Naive B cell (primary cell): ENCODE measurements around the gene ACTR3. TPM values are rescaled to one million over a fixed set of nuclear protein-coding genes. Genes with fewer than 3 reads are reported as not detected.
A peak's percentile ranks its signal among the peaks of the same experiment; 100 is the strongest.

ENCODE experiments used
- ATAC-seq, 2 donors: fragments of 150-1000 bp; cut with Tn5 transposase; 2 replicates each; pipeline ENCODE4 v1.10.0; 2021; ENCODE audit warnings: low read depth in 2 of 2, mild to moderate bottlenecking in 2 of 2, moderate library complexity in 2 of 2
- DNase-seq: peaks from one replicate; pipeline ENCODE4 v3.0.0; 2022
- H3K27ac Mint-ChIP-seq, 6 donors: one replicate each; pipeline ENCODE4 v1.8.0; 2020 to 2022; ENCODE audit warnings: mild to moderate bottlenecking in 6 of 6, mixed read lengths in 6 of 6, moderate library complexity in 5 of 6, inconsistent platforms in 2 of 6
- H3K27me3 Mint-ChIP-seq, 3 donors: one replicate each; pipeline ENCODE4 v1.8.0; 2021 to 2022; ENCODE audit warnings: mixed read lengths in 3 of 3, mild to moderate bottlenecking in 1 of 3
- H3K36me3 Mint-ChIP-seq, 2 donors: one replicate each; pipeline ENCODE4 v1.8.0; 2020 to 2022; ENCODE audit warnings: mixed read lengths in 2 of 2, inconsistent platforms in 1 of 2, mild to moderate bottlenecking in 1 of 2
- H3K4me1 Mint-ChIP-seq, 3 donors: one replicate each; pipeline ENCODE4 v1.8.0; 2020 to 2022; ENCODE audit warnings: mixed read lengths in 3 of 3, inconsistent platforms in 1 of 3, mild to moderate bottlenecking in 1 of 3, moderate library complexity in 1 of 3
- H3K4me3 Mint-ChIP-seq, 8 donors: one replicate each; pipeline ENCODE4 v1.8.0; 2020 to 2022; ENCODE audit warnings: mild to moderate bottlenecking in 8 of 8, mixed read lengths in 8 of 8, moderate library complexity in 8 of 8, inconsistent platforms in 2 of 8
- H3K9me3 Mint-ChIP-seq, 7 donors: one replicate each; pipeline ENCODE4 v1.8.0; 2020 to 2022; ENCODE audit warnings: mixed read lengths in 7 of 7, mild to moderate bottlenecking in 5 of 7, inconsistent platforms in 2 of 7, moderate library complexity in 1 of 7
- polyA plus RNA-seq, 6 donors: library from polyadenylated mRNA; unstranded; fragments of 300-500 nt; fragmentation: Illumina TruSeq; gene quantifications; one replicate each; pipeline ENCODE4 v1.2.3, GENCODE V29; 2021; ENCODE audit warnings: low read depth in 6 of 6

ACTR3 gene
- polyA plus RNA-seq, 6 donors from 2014 or later = 434 to 548 (median 492) TPM

DNA sequence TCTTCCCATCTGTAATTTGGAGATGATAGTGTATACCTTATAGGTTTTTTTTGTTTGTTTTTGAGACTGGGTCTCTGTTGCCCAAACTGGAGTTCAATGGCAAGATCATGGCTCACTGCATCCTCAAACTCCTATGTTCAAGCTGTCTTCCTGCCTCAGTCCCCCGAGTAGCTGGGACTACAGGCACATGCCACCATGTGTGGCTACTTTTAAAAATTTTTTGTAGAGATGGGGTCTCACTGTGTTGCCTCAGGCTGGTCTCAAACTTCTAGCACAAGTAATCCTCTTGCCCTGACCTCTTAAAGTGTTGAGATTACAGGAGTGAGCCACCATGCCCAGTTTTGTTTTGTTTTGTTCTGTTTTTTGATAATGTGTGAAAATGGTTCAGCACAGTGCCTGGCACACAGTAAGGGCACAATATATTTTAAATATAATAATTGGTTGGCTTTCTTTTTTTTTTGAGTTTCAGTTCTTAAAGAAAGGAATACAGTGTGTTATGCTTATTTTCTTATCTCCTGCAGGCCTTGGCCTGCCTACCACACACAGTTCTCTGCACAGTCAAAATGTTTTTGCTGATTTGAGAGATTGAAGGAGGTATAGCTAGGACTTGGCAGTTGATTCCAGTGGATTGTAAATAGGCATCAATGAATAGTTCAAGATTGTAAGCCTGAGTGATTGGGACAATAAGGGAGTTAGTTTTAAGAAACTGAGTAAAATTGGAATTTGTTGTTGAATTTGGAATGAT is 6.1 kb downstream of the ACTR3 start:
- ATAC-seq (no peak), DNase-seq (no peak)
- Mint-ChIP-seq H3K9me3 (no peaks in the 10 kb centered on the region), H3K27ac (peak overlapping the region in 5 of 6 donors; percentile 54 to 94 (median 81)), H3K27me3 (no peaks in the 10 kb centered on the region), H3K4me1 (peaks cover 75 to 89% (median 83%) of the 10 kb centered on the region in 3 donors), H3K36me3 (peaks cover 7 to 8% of the 10 kb centered on the region in 2 donors), H3K4me3 (peak overlapping the region; percentile 63 to 96 (median 76))

DNA sequence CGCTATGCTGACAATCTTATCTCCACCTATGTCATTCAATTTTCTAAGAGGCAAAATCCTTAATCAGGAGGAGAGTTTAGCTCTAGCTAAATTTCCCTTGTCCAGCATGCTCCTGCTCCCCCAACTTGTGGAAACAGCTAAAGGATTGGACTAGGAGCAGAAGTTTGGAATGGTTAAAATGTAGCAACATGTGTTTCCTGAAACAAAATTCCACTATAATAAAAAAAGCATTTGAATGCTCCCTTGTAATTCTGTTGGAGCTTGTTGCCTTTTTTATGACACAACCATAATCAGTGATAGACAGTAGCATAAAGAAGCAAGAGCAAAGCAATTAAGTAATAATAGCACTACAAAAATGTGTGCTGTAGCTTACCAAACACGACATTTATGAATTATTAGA is 6.9 kb downstream of the ACTR3 start:
- Mint-ChIP-seq H3K9me3 (no peaks in the 10 kb centered on the region), H3K27me3 (no peaks in the 10 kb centered on the region), H3K27ac (peak overlapping the region in 2 of 6 donors; percentile 84 to 94), H3K4me1 (peaks cover 78 to 95% (median 82%) of the 10 kb centered on the region in 3 donors), H3K36me3 (peaks cover 5 to 8% of the 10 kb centered on the region in 2 donors), H3K4me3 (peak overlapping the region in 4 of 8 donors; percentile 20 to 93 (median 54))
- ATAC-seq (no peak), DNase-seq (no peak)

DNA sequence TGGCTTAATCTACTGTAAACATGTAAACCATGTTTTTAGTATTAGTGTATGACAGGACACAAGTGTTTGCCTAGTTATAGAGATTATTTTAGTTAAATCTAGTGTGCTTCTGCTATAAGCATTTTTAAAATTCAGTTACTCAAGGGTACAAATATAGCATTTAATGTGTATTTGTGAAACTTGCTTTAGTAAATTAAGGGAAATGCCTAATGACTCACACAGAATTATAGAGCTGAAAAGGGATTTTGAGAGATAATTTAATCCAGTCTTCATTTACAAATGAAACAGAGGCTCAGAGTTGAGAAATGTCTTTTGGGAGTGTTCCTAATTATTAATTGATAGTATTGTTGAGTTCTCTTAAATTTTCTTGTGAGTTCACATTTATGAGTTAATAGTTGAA is 8.2 kb downstream of the ACTR3 start:
- Mint-ChIP-seq H3K27ac (peak overlapping the region in 3 of 6 donors; percentile 7 to 19 (median 11)), H3K4me1 (peaks cover 73 to 95% (median 82%) of the 10 kb centered on the region in 3 donors), H3K36me3 (peaks cover 5 to 8% of the 10 kb centered on the region in 2 donors), H3K9me3 (no peaks in the 10 kb centered on the region), H3K4me3 (peak overlapping the region in 6 of 8 donors; percentile 3 to 75 (median 27)), H3K27me3 (no peaks in the 10 kb centered on the region)
- ATAC-seq (no peak), DNase-seq (no peak)

DNA sequence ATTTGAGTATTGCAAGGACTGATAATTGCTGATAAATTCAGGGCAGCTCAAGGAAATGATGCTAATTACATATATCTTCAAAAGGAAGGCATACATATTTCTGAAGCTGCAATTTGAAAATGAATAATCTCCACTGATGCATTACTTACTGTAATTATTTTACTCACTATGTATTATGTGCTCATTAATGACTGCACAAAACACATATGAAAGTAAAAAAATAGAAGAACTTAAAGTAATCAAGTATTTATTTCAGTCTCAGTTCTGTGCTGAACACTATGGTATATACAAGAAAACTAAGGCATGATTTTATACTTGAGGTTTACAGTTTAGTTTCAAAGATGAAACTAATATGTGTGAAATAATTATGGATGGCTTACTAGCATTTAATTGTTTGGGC is 9.3 kb downstream of the ACTR3 start:
- DNase-seq (no peak), ATAC-seq (no peak)
- peak overlapping the region in 6 of 8 donors; percentile 0 to 38 (median 18) for H3K4me3 Mint-ChIP-seq
- no peaks in the 10 kb centered on the region for H3K9me3 Mint-ChIP-seq
- H3K27ac Mint-ChIP-seq = peak overlapping the region in 4 of 6 donors; percentile 30 to 76 (median 43)
- H3K27me3 Mint-ChIP-seq = no peaks in the 10 kb centered on the region
- H3K36me3 Mint-ChIP-seq = peaks cover 0 to 7% of the 10 kb centered on the region in 2 donors
- peaks cover 71 to 95% (median 83%) of the 10 kb centered on the region in 3 donors for H3K4me1 Mint-ChIP-seq

DNA sequence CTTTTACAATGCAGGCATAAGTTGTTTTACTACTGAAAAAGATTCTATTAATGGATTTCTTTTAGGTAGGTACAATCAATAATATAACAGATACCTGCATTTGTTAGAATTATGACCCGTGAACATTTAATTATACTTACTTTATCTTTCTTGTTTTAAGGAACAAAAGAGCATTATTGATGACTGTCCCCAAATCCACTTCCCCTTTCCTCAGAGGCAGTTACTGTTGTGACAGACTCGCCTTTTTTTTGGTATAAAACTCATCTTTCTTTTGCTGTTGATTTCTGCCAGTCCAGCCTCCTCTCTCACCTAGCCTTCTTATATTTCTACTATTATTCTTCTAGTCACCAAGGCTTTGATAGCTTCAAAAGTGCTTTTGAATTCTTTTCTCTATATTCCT is 12.1 kb downstream of the ACTR3 start:
- DNase-seq = peak; percentile 40
- peak overlapping the region; percentile 32 to 83 (median 63) for H3K4me3 Mint-ChIP-seq
- H3K27me3 Mint-ChIP-seq = no peaks in the 10 kb centered on the region
- peaks cover 10 to 24% of the 10 kb centered on the region in 2 donors for H3K36me3 Mint-ChIP-seq
- H3K27ac Mint-ChIP-seq = peak overlapping the region in 5 of 6 donors; percentile 77 to 94 (median 84)
- peak; percentile 77 to 79 for ATAC-seq
- peaks cover 0 to 4% (median 2%) of the 10 kb centered on the region in 7 donors for H3K9me3 Mint-ChIP-seq
- peaks cover 58 to 94% (median 84%) of the 10 kb centered on the region in 3 donors for H3K4me1 Mint-ChIP-seq

DNA sequence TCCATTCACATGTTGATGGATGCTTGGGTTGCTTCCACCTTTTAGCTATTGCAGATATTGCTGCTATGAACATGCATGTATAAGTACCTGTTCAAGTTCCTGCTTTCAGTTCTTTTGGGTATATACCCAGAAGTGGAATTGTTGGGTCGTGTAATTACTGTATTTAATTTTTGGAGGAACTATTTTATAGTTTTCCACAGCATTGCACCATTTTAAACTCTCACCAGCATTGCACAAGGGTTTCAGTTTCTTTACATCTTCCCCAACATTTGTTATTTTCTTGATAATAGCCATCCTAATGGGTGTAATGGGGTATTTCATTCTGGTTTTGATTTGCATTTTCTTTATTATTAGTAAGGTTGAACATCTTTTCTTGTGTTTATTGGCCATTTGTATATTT is 16.0 kb downstream of the ACTR3 start:
- peak overlapping the region in 4 of 6 donors; percentile 23 to 52 (median 30) for H3K27ac Mint-ChIP-seq
- peaks cover 50 to 91% (median 75%) of the 10 kb centered on the region in 3 donors for H3K4me1 Mint-ChIP-seq
- H3K4me3 Mint-ChIP-seq = peak overlapping the region in 3 of 8 donors; percentile 13 to 53 (median 23)
- peaks cover 13 to 25% of the 10 kb centered on the region in 2 donors for H3K36me3 Mint-ChIP-seq
- peaks cover 0 to 4% (median 2%) of the 10 kb centered on the region in 7 donors for H3K9me3 Mint-ChIP-seq
- peak in 1 of 2 donors; percentile 27 for ATAC-seq
- no peak for DNase-seq
- H3K27me3 Mint-ChIP-seq = no peaks in the 10 kb centered on the region

DNA sequence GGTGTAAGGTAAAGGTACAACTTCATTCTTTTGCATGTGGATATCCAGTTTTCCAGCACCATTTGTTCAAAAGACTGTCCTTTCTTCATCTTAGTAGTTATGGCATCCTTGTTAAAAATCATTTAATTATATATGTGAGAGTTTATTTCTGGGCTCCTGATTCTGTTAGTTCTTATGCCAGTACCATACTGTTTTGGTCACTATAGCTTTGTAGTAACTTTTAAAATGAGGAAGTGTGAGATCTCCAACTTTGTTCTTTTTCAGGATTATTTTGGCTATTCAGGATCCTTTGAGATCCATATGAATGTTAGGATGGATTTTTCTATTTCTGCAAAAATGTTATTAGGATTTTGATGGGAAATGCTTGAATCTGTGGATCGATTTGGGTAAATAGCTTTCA is 16.8 kb downstream of the ACTR3 start:
- Mint-ChIP-seq H3K27me3 (no peaks in the 10 kb centered on the region), H3K36me3 (peaks cover 18 to 26% of the 10 kb centered on the region in 2 donors), H3K9me3 (peaks cover 0 to 4% (median 2%) of the 10 kb centered on the region in 7 donors), H3K4me1 (peaks cover 47 to 91% (median 75%) of the 10 kb centered on the region in 3 donors), H3K27ac (peak overlapping the region in 2 of 6 donors; percentile 19 to 23), H3K4me3 (peak overlapping the region in 6 of 8 donors; percentile 3 to 42 (median 22))
- DNase-seq (no peak), ATAC-seq (no peak)

DNA sequence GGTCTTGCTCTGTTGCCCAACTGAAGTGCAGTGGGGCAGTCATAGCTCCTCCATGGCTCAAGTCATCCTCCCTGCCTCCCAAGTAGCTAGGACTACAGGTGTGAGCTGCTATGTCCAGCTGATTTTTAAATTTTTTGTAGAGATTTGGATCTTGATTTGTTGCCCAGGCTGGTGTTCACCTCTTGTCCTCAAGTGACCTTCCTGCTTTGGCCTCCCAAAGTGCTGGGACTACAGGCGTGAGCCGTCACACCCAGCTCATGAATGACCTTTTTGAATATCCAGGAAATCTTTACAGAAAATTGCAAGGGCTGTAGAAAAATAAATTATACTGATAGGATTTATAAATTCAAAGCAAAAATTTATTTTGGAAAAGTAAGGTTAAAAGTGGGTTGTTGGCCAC is 17.4 kb downstream of the ACTR3 start:
- H3K27ac Mint-ChIP-seq = peak overlapping the region in 3 of 6 donors; percentile 23 to 93 (median 52)
- ATAC-seq = no peak
- no peak for DNase-seq
- peaks cover 18 to 26% of the 10 kb centered on the region in 2 donors for H3K36me3 Mint-ChIP-seq
- H3K4me3 Mint-ChIP-seq = peak overlapping the region in 1 of 8 donors; percentile 35
- H3K27me3 Mint-ChIP-seq = no peaks in the 10 kb centered on the region
- peaks cover 0 to 4% (median 2%) of the 10 kb centered on the region in 7 donors for H3K9me3 Mint-ChIP-seq
- peaks cover 42 to 89% (median 70%) of the 10 kb centered on the region in 3 donors for H3K4me1 Mint-ChIP-seq

DNA sequence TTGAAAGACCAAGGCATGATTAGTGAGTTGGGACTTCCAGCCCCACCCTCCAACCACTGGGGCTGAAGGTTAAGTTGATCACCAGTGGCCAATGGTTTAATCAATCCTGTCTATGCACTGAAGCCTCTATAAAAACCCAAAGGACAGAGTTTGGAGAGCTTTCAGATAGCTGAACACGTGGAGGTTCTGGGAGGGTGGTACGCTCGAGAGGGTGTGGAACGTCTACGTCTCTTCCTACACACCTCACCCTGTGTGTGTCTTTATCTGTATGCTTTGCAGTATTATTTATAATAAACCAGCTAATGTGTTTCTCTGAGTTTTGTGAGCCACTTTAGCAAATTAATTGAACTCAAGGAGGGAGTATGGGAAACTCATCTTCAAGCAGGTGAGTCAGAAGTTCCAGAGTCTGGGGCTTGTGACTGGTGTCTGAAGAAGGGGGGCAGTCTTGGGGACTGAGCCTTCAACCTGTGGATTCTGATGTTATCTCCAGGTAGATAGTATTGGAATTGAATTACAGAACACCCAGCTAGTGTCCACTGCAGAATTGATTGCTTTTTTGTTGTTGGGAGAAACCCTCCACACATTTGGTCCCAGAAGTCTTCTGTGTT is 20.3 kb downstream of the ACTR3 start:
- Mint-ChIP-seq H3K36me3 (peaks cover 15 to 17% of the 10 kb centered on the region in 2 donors), H3K4me1 (peaks cover 27 to 65% (median 47%) of the 10 kb centered on the region in 3 donors), H3K27me3 (no peaks in the 10 kb centered on the region), H3K4me3 (peak overlapping the region; percentile 30 to 69 (median 50)), H3K27ac (peak overlapping the region; percentile 6 to 96 (median 76)), H3K9me3 (peaks cover 0 to 4% (median 3%) of the 10 kb centered on the region in 7 donors)
- peak in 1 of 2 donors; percentile 21 for ATAC-seq
- DNase-seq = no peak

DNA sequence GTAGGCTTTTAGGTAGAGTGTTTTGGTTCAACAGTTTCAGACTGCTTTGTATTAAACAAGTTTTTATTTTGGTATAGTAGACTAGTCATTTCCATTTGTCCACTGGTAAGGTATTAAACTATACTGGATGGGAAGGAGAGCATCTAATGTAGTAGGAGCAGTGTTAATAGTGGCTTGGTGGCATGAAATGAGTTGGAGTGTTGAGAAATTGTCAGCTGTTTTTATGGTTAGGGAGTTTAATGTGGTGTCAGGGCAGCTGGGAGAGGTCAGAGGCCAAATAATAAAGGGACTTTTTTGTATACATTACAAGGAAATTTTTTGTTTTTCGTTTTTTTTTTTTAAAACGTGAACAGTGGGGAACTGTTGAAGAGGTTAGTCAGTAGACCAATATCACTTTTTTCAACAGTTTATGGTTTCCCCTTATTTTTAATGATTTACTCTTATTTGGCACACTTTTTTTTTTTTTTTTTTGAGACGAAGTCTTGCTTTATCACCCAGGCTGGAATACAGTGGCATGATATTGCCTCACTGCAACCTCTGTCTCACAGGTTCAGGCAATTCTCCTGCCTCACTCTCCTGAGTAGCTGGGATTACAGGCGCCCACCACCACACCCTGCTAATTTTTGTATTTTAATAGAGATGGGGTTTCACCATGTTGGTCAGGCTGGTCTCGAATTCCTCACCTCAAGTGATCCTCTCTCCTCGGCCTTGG is 21.2 kb downstream of the ACTR3 start:
- no peaks in the 10 kb centered on the region for H3K27me3 Mint-ChIP-seq
- peak overlapping the region in 5 of 6 donors; percentile 27 to 96 (median 78) for H3K27ac Mint-ChIP-seq
- DNase-seq (no peak), ATAC-seq (no peak)
- peaks cover 0 to 4% (median 2%) of the 10 kb centered on the region in 7 donors for H3K9me3 Mint-ChIP-seq
- H3K36me3 Mint-ChIP-seq = peaks cover 7 to 8% of the 10 kb centered on the region in 2 donors
- H3K4me3 Mint-ChIP-seq = peak overlapping the region in 7 of 8 donors; percentile 1 to 69 (median 48)
- peaks cover 24 to 64% (median 38%) of the 10 kb centered on the region in 3 donors for H3K4me1 Mint-ChIP-seq

DNA sequence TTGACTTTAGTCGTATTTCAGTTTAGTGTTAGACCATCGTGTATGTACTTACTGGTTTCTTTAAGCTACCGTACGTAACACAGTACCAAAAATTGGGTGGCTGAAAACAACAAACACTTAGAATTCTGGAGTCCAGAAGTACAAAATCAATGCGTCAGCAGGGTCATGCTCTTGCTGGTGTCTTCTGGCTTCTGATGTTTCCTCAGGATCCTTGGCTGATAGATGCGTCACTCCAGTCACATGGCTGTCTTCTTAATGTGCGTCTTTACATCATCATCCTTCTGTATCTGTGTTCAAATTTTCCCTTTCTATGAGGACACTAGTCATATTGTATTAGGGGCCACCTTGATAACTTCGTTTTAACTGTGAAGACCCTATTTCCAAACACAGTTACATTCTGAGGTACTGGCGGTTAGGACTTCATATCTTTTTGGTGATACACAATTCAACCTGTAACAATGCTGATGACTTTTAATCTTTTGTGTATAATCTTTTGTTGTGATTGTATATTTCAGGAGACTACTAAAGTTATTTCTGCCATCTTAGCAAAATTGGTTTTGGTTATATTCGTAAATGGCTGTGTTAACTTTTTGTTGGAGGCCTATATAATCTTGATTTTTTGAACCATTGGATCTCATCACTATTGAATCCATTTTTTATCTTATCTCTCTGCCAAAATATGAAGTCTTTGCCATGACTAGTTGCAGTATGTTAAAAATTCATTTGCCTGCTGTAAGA is 25.4 kb downstream of the ACTR3 start:
- Mint-ChIP-seq H3K9me3 (peaks cover 0 to 2% (median 0%) of the 10 kb centered on the region in 7 donors), H3K27ac (peak overlapping the region in 4 of 6 donors; percentile 28 to 49 (median 33)), H3K27me3 (no peaks in the 10 kb centered on the region), H3K36me3 (peaks cover 15 to 24% of the 10 kb centered on the region in 2 donors), H3K4me3 (no peak overlapping the region), H3K4me1 (peaks cover 24 to 50% (median 38%) of the 10 kb centered on the region in 3 donors)
- DNase-seq = no peak
- no peak for ATAC-seq

DNA sequence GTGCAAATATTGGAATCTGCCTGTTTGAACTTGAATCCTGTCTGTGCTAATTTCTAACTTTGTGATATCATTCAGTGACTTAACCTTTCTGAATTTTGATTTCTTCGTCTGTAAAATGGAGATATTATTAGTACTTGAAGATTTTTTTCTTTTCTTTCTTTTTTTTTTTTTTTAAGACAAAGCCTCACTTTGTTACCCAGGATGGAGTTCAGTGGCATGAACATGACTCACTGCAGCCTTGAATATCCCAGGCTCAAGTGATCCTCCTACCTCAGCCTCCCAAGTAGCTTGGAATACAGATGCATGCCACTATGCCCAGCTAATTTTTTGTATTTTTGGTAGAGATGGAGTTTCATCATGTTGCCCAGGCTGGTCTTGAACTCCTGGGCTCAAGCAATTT is 28.3 kb downstream of the ACTR3 start:
- H3K27ac Mint-ChIP-seq = peak overlapping the region in 4 of 6 donors; percentile 40 to 60 (median 54)
- DNase-seq = no peak
- peaks cover 20 to 38% (median 28%) of the 10 kb centered on the region in 3 donors for H3K4me1 Mint-ChIP-seq
- no peaks in the 10 kb centered on the region for H3K9me3 Mint-ChIP-seq
- peaks cover 12 to 22% of the 10 kb centered on the region in 2 donors for H3K36me3 Mint-ChIP-seq
- no peaks in the 10 kb centered on the region for H3K27me3 Mint-ChIP-seq
- H3K4me3 Mint-ChIP-seq = no peak overlapping the region
- no peak for ATAC-seq
